Testis (tissue), 2 donors: ENCODE data around the gene SLC25A26.

Source experiments
- CTCF ChIP-seq, 3 experiments: fragments of 450-650 bp in 2 of 3; fragments of 200-600 bp in 1 of 3; sonication (generic) in 1 of 3; IDR thresholded peaks; one replicate each; pipeline ENCODE4 v1.5.1; 2016 to 2019; ENCODE audit warnings: antibody characterized with exemption in 3 of 3, mild to moderate bottlenecking in 2 of 3, moderate library complexity in 1 of 3
- POLR2A ChIP-seq: fragments of 450-650 bp; IDR thresholded peaks from one replicate; pipeline ENCODE4 v1.6.1; 2017; ENCODE audit warnings: antibody characterized with exemption, mild to moderate bottlenecking, moderate library complexity

DNA sequence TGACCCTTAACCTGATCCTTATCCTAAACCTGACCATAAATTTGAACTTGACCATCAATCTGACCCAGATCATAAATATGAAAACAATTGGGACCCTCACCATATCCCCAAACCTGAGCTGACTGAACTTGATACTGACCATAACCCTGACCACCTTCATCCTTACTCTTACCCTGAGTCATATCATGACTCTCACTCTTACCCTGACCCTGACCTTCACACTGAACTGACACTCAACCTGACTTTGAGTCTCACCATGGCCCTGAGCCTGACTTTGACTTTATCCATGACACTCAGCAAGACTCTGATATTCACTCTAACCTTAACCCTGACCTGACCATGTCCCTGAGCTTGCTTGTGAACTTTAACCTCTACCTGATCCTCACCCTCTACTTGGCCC, 34.3 kb upstream of the SLC25A26 start:
- TF ChIP-seq CTCF (IDR thresholded peaks at IDR 0.05) (no peak), POLR2A (no peak)
